HG03558 (cell line): Measurements from ENCODE around the gene PGLYRP1.

Experiments
- ATAC-seq: cut with Tn5 transposase; IDR thresholded peaks from one replicate; pipeline ENCODE4 v1.9.1; 2021; ENCODE audit warnings: moderate number of reproducible peaks; ENCODE audit not compliant: unreplicated experiment; ENCODE audit errors: extremely low read depth

The PGLYRP1 gene

GRCh38 chr19:45972081-45972946 is 50.5 kb downstream of the PGLYRP1 start:
- no peak for ATAC-seq

DNA sequence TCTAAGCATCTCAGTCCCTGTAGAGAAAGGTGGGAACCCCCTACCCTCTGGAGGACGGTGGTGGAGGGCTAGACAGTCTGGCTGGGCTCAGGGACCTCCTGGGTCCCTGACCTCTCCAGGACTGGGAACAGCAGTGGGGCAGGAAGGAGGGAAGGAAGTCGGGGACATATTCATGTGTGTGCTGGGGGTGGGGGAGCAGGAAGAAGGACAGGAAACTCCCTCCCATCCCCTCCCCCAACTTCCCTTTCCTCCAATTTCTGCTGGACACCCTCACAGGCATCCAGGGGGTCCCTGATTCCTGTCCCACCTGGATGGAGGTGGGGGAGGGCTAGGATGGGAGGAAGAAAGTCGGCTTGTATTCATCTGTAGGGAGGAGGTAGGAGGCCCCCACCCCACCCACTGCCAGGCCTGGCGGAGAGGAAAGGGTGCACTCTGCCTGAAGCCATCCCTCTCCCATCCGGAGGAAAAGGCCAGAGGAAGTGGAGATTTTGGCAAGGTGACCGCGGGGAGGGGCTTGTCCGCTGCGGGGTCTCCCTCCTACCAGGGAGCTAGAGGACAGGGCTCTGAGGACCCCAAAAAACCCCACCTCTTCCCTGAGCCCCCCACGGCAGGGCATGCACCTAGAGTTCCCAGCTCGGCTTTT is 51.5 kb downstream of the PGLYRP1 start:
- ATAC-seq = no peak

DNA sequence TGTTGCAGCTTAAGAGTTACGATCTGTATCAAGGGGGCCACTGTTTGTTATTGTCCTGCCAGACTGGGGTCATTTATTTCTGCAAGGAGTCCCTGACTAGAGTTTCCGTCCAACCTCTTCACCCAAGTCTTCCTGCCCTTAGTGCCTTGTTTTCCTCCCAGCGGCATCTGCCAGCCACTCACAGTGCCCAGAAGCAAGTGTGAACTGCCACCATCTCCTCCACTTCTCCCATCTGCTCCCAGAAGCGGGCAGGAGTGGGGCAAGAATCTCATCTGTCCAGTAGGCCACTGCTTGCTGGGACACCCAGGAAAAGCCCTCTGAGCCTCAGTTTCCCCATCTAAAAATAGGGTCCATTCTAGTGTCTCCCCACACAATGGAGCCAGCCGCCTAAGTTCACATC is 53.2 kb downstream of the PGLYRP1 start:
- no peak for ATAC-seq
